GM23248 (cell line): ENCODE results near the gene DHRS12. TPM values are rescaled to one million over a fixed set of nuclear protein-coding genes. Genes with fewer than 3 reads are reported as not detected.

Experiments
- DNase-seq: peaks from one replicate; pipeline ENCODE4 v3.0.0-alpha.2; 2015
- H2AFZ ChIP-seq: fragments of 200-600 bp; sonication (generic); 2 replicates; pipeline ENCODE4 v1.6.1; 2016; ENCODE audit warnings: antibody characterized with exemption
- H3F3A ChIP-seq: fragments of 200-600 bp; sonication (generic); 2 replicates; pipeline ENCODE4 v1.6.1; 2016; ENCODE audit warnings: mild to moderate bottlenecking, antibody characterized with exemption, mixed run types; ENCODE audit not compliant: insufficient read depth
- H3K27ac ChIP-seq: fragments of 200-600 bp; sonication (generic); 2 replicates; pipeline ENCODE4 v1.5.1; 2016; ENCODE audit warnings: mild to moderate bottlenecking
- H3K27me3 ChIP-seq: fragments of 200-600 bp; sonication (generic); replicated peaks from 2 replicates; pipeline ENCODE4 v1.6.1; 2016; ENCODE audit warnings: mild to moderate bottlenecking; ENCODE audit not compliant: insufficient read depth
- H3K36me3 ChIP-seq: fragments of 200-600 bp; sonication (generic); 2 replicates; pipeline ENCODE4 v1.6.1; 2016; ENCODE audit warnings: low read depth, mild to moderate bottlenecking
- H3K4me1 ChIP-seq: fragments of 200-600 bp; sonication (generic); 2 replicates; pipeline ENCODE4 v1.6.1; 2016; ENCODE audit warnings: mild to moderate bottlenecking; ENCODE audit not compliant: insufficient read depth
- H3K4me2 ChIP-seq: fragments of 200-600 bp; sonication (generic); one replicate; pipeline ENCODE4 v1.6.1; 2016; ENCODE audit warnings: mild to moderate bottlenecking; ENCODE audit not compliant: unreplicated experiment
- H3K4me3 ChIP-seq: fragments of 200-600 bp; sonication (generic); 2 replicates; pipeline ENCODE4 v1.5.1; 2016; ENCODE audit warnings: mild to moderate bottlenecking
- H3K79me2 ChIP-seq: fragments of 200-600 bp; sonication (generic); 2 replicates; pipeline ENCODE4 v1.6.1; 2016; ENCODE audit warnings: mild to moderate bottlenecking; ENCODE audit not compliant: insufficient read depth
- H3K9ac ChIP-seq: fragments of 200-600 bp; sonication (generic); 2 replicates; pipeline ENCODE4 v1.6.1; 2016; ENCODE audit warnings: mild to moderate bottlenecking
- H3K9me2 ChIP-seq: fragments of 200-600 bp; sonication (generic); 2 replicates; pipeline ENCODE4 v1.6.1; 2016; ENCODE audit warnings: mixed run types, mild to moderate bottlenecking, moderate library complexity; ENCODE audit not compliant: insufficient read depth
- H3K9me3 ChIP-seq: fragments of 200-600 bp; sonication (generic); one replicate; pipeline ENCODE4 v1.6.1; 2017; ENCODE audit warnings: low read depth
- H4K20me1 ChIP-seq: fragments of 200-600 bp; sonication (generic); 2 replicates; pipeline ENCODE4 v1.6.0; 2016; ENCODE audit not compliant: insufficient read depth
- EZH2 ChIP-seq: fragments of 200-600 bp; sonication (generic); IDR thresholded peaks from 2 replicates; pipeline ENCODE4 v1.6.1; 2018; ENCODE audit warnings: antibody characterized with exemption, mild to moderate bottlenecking; ENCODE audit not compliant: insufficient read depth, poor library complexity, severe bottlenecking
- EZH2phosphoT487 ChIP-seq: fragments of 200-600 bp; sonication (generic); IDR thresholded peaks from 2 replicates; pipeline ENCODE4 v1.6.1; 2018; ENCODE audit warnings: antibody characterized with exemption, moderate library complexity, mild to moderate bottlenecking, low read depth; ENCODE audit not compliant: insufficient read depth
- WGBS, 2 experiments: methylation state at CpG; one replicate each; pipeline ENCODE4 v1.1.6; 2015 to 2017; ENCODE audit warnings: low lambda C conversion rate in 2 of 2, low coverage in 1 of 2; ENCODE audit errors: missing lambda C conversion rate in 2 of 2; 5-methylcytosine and 5-hydroxymethylcytosine counted together
- in situ Hi-C: fragments of 300-500 bp; cut with MboI; formaldehyde crosslinking; loops from 2 replicates; pipeline ENCODE4 v1.15.0; 2020
- polyA plus RNA-seq: library from polyadenylated mRNA; unstranded; fragments of >200 nt; fragmentation: Nextera tagmentation; extraction: Ambion mirVana; gene quantifications from 2 replicates; pipeline ENCODE4 v1.2.1, GENCODE V29; 2016
- total RNA-seq: library from RNA; depleted of rRNA; stranded (reverse); fragments of >200 nt; shearing (Covaris generic); gene quantifications from 2 replicates; pipeline ENCODE4 v1.2.3, GENCODE V29; 2014; rRNA removed

Gene DHRS12
- total and polyA plus RNA-seq, 2 experiments from 2014 or later = 5.7 to 13.3 TPM

- no peaks in the 10 kb centered on the region for H3K9me3 ChIP-seq
- no peak overlapping the region for H3K4me3 ChIP-seq
- peaks cover 17% of the 10 kb centered on the region; the same call in 1 of the 2 replicates for H3K36me3 ChIP-seq
- DNase-seq = no peak
- no peak overlapping the region for H2AFZ ChIP-seq
- H3F3A ChIP-seq = peaks cover 33% of the 10 kb centered on the region
- in situ Hi-C loops = no loop called here
- no peaks in the 10 kb centered on the region for H3K27me3 ChIP-seq
- no peak overlapping the region for H3K9ac ChIP-seq
- H3K27ac ChIP-seq = no peak overlapping the region
- no peaks in the 10 kb centered on the region for H3K9me2 ChIP-seq
- H3K79me2 ChIP-seq = peaks cover 73% of the 10 kb centered on the region
- TF ChIP-seq EZH2 = no peak
- TF ChIP-seq EZH2phosphoT487 = no peak
- H3K4me2 ChIP-seq = no peak overlapping the region
- H3K4me1 ChIP-seq = peaks cover 38% of the 10 kb centered on the region
- no peaks in the 10 kb centered on the region for H4K20me1 ChIP-seq
Measured at GRCh38 chr13:51724721-51725120, 79.2 kb downstream of the DHRS12 start.

DNA sequence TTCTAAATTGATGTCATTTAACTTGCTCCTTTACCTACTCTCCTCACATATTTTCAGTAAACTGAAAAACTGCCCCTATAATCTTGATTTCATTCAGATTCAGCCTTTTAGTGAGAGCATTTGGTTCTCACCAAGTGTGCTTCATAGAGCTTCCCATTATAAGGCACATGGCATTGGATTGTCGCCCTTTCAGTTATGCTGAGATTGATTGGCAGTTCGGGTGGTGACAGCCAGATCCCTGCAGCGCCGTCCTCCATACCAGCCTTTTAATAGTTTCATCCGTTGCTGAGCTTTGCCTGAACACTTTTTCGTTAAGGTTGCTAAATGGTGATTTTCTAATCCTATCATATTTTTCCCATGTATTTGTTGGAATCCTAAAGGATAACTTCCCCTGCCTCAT, 80.4 kb downstream of the DHRS12 start:
- no peak for DNase-seq
- 97 to 98% methylated on average over 6 of the region's 6 CpGs for WGBS, 2 experiments
- no peaks in the 10 kb centered on the region for H3K9me2 ChIP-seq
- in situ Hi-C loops = no loop called here
- H3K9me3 ChIP-seq = no peaks in the 10 kb centered on the region
- H3K4me3 ChIP-seq = no peak overlapping the region
- H3K4me2 ChIP-seq = no peak overlapping the region
- no peak overlapping the region for H2AFZ ChIP-seq
- H3K27ac ChIP-seq = no peak overlapping the region
- no peak for TF ChIP-seq EZH2phosphoT487
- TF ChIP-seq EZH2 = no peak
- H3K9ac ChIP-seq = no peak overlapping the region
- H3F3A ChIP-seq = peaks cover 22% of the 10 kb centered on the region
- H3K79me2 ChIP-seq = peaks cover 85% of the 10 kb centered on the region
- H4K20me1 ChIP-seq = no peaks in the 10 kb centered on the region
- H3K4me1 ChIP-seq = peaks cover 26% of the 10 kb centered on the region
- H3K36me3 ChIP-seq = peaks cover 17% of the 10 kb centered on the region; the same call in 1 of the 2 replicates
- no peaks in the 10 kb centered on the region for H3K27me3 ChIP-seq

DNA sequence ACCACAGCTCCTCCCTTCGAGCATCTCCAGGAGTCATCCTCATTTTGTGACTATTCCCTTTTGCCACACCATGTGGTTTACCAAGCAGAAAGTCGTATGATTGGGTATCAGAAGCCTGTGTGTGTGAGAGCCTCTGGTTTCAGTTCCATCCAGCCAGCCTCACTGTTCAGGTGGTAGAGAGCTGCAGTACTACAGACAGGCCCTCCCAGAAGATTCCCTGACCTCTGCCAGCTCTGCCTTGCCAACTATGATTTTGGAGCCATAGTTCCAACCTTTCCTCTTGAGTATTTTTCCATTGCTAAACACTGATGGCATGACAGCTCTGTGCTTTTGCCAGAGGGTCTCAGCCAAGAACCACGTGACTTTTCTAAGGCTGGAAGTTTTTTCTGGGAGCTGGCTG, 82.5 kb downstream of the DHRS12 start:
- no peak for DNase-seq
- 0 out of 2 replicates have a peak overlapping the region, but pooled peaks have one; percentile 2 for H3K27ac ChIP-seq
- WGBS, 2 experiments = 49 to 53% methylated on average over 3 of the region's 3 CpGs
- H3K4me1 ChIP-seq = peaks cover 15% of the 10 kb centered on the region
- no peak overlapping the region for H3K4me3 ChIP-seq
- H3K4me2 ChIP-seq = no peak overlapping the region
- no peak overlapping the region for H2AFZ ChIP-seq
- H3K9ac ChIP-seq = no peak overlapping the region
- no peaks in the 10 kb centered on the region for H4K20me1 ChIP-seq
- TF ChIP-seq EZH2phosphoT487 = no peak
- no peak for TF ChIP-seq EZH2
- in situ Hi-C loops = no loop called here
- peaks cover 92% of the 10 kb centered on the region for H3K79me2 ChIP-seq
- H3K36me3 ChIP-seq = 0 out of 2 replicates have a peak, but pooled peaks cover 6% of the 10 kb centered on the region
- H3K9me3 ChIP-seq = no peaks in the 10 kb centered on the region
- peaks cover 18% of the 10 kb centered on the region for H3F3A ChIP-seq
- H3K27me3 ChIP-seq = no peaks in the 10 kb centered on the region
- H3K9me2 ChIP-seq = no peaks in the 10 kb centered on the region

DNA sequence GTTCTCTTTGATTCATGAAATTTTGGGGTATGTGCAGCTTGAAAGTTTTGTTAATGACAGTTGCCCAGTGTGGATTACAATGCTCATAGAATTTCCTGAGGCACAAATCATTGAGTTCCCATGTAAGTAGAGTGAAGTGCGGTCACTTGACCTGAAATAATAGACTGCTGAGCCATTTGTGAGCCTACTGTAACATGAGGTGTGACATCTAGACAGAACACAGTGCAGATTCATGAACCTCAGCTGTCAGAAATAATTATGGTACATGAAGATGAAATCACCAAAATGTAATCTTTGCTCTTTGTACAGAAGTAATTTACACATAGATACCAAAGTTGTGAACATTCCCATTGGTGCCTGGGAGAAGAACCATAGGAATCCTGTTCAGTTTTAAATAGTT, 84.6 kb downstream of the DHRS12 start:
- Histone ChIP-seq H4K20me1 (no peaks in the 10 kb centered on the region), H3K27me3 (no peaks in the 10 kb centered on the region), H2AFZ (no peak overlapping the region), H3K4me1 (peaks cover 26% of the 10 kb centered on the region), H3K9me3 (no peaks in the 10 kb centered on the region), H3K4me2 (no peak overlapping the region), H3K27ac (no peak overlapping the region), H3K4me3 (no peak overlapping the region), H3F3A (peaks cover 23% of the 10 kb centered on the region), H3K9me2 (no peaks in the 10 kb centered on the region), H3K79me2 (peaks cover 79% of the 10 kb centered on the region), H3K9ac (no peak overlapping the region), H3K36me3 (0 out of 2 replicates have a peak, but pooled peaks cover 6% of the 10 kb centered on the region)
- 96 to 97% methylated on average over 1 of the region's 1 CpG for WGBS, 2 experiments
- in situ Hi-C loops = no loop called here
- no peak for TF ChIP-seq EZH2phosphoT487
- no peak for TF ChIP-seq EZH2
- no peak for DNase-seq

Other genes with a start within 250 kb of the DHRS12 start
- 6.9 and 17.1 TPM in 2 replicates for gene WDFY2, start 219.7 kb downstream of the DHRS12 start, total RNA-seq
- gene WDFY2, start 219.7 kb downstream of the DHRS12 start, polyA plus RNA-seq = 11.5 and 14.2 TPM in 2 replicates
- not detected in 2 replicates for gene TMEM272, start 41.0 kb upstream of the DHRS12 start, total RNA-seq
- not detected in 2 replicates for gene TMEM272, start 41.0 kb upstream of the DHRS12 start, polyA plus RNA-seq
- not detected in 2 replicates for gene CCDC70, start 57.8 kb upstream of the DHRS12 start, total RNA-seq
- not detected in 2 replicates for gene CCDC70, start 57.8 kb upstream of the DHRS12 start, polyA plus RNA-seq
- 0.32 and 1.5 TPM in 2 replicates for gene ATP7B, start 207.3 kb upstream of the DHRS12 start, total RNA-seq
- 0.09 and 0.10 TPM in 2 replicates for gene ATP7B, start 207.3 kb upstream of the DHRS12 start, polyA plus RNA-seq
- gene ALG11, start 208.2 kb upstream of the DHRS12 start, total RNA-seq = 24.8 and 33.3 TPM in 2 replicates
- gene ALG11, start 208.2 kb upstream of the DHRS12 start, polyA plus RNA-seq = 30.4 and 31.6 TPM in 2 replicates
- 12.4 and 14.0 TPM in 2 replicates for gene UTP14C, start 220.5 kb upstream of the DHRS12 start, total RNA-seq
- gene UTP14C, start 220.5 kb upstream of the DHRS12 start, polyA plus RNA-seq = 5.7 and 6.1 TPM in 2 replicates